DOHH2 (cell line): Measurements from ENCODE around the gene IFTAP.

Experiments used
- H3F3A ChIP-seq: fragments of 200-600 bp; sonication (generic), shearing (Covaris generic); 2 replicates; pipeline ENCODE4 v1.6.0; 2016; ENCODE audit warnings: antibody characterized with exemption, mild to moderate bottlenecking; ENCODE audit not compliant: control insufficient read depth, insufficient read depth
- H3K27ac ChIP-seq: fragments of 200-600 bp; sonication (generic); 2 replicates; pipeline ENCODE4 v1.5.1; 2014; ENCODE audit warnings: low read depth, mild to moderate bottlenecking, low read length, moderate library complexity
- H3K27me3 ChIP-seq: fragments of 200-600 bp; sonication (generic); 2 replicates; pipeline ENCODE4 v1.6.1; 2014; ENCODE audit warnings: mild to moderate bottlenecking, low read length, mixed read lengths; ENCODE audit not compliant: control insufficient read depth
- H3K36me3 ChIP-seq: fragments of 200-600 bp; sonication (generic); 2 replicates; pipeline ENCODE4 v1.6.1; 2014; ENCODE audit warnings: mild to moderate bottlenecking, low read length, moderate library complexity, mixed read lengths; ENCODE audit not compliant: control insufficient read depth
- H3K4me1 ChIP-seq: fragments of 200-600 bp; sonication (generic); 2 replicates; pipeline ENCODE4 v1.6.1; 2014; ENCODE audit warnings: mild to moderate bottlenecking, low read length, mixed read lengths; ENCODE audit not compliant: control insufficient read depth
- H3K4me2 ChIP-seq: fragments of 200-600 bp; sonication (generic); 2 replicates; pipeline ENCODE4 v1.6.0; 2014; ENCODE audit warnings: mild to moderate bottlenecking, low read length, moderate library complexity
- H3K4me3 ChIP-seq: fragments of 200-600 bp; sonication (generic); 2 replicates; pipeline ENCODE4 v1.5.1; 2014; ENCODE audit warnings: mild to moderate bottlenecking, low read length, mixed read lengths
- H3K79me2 ChIP-seq: fragments of 200-600 bp; sonication (generic); 2 replicates; pipeline ENCODE4 v1.6.1; 2014; ENCODE audit warnings: mild to moderate bottlenecking, low read length, mixed read lengths; ENCODE audit not compliant: control insufficient read depth
- H3K9me2 ChIP-seq: fragments of 200-600 bp; sonication (generic); replicated peaks from 2 replicates; pipeline ENCODE4 v1.6.1; 2014; ENCODE audit warnings: mild to moderate bottlenecking, low read length, mixed read lengths; ENCODE audit not compliant: control insufficient read depth
- H3K9me3 ChIP-seq: fragments of 200-600 bp; sonication (generic); 2 replicates; pipeline ENCODE4 v1.6.1; 2014; ENCODE audit warnings: antibody characterized with exemption, low read length, mixed read lengths; ENCODE audit not compliant: control insufficient read depth, insufficient read depth
- H4K20me1 ChIP-seq: fragments of 200-600 bp; sonication (generic); 2 replicates; pipeline ENCODE4 v1.6.0; 2014; ENCODE audit warnings: low read depth, mild to moderate bottlenecking, antibody characterized with exemption, low read length, moderate library complexity; ENCODE audit not compliant: control insufficient read depth, insufficient read depth
- CTCF ChIP-seq: fragments of 200-600 bp; sonication (generic); IDR thresholded peaks from one replicate; pipeline ENCODE4 v1.5.1; 2014; ENCODE audit warnings: antibody characterized with exemption, mild to moderate bottlenecking, low read depth, low read length; ENCODE audit not compliant: poor library complexity, severe bottlenecking
- EZH2phosphoT487 ChIP-seq: fragments of 200-600 bp; sonication (generic); IDR thresholded peaks from 2 replicates; pipeline ENCODE4 v1.6.1; 2017; ENCODE audit warnings: borderline replicate concordance, mild to moderate bottlenecking, antibody characterized with exemption, low read length, moderate library complexity, mixed read lengths

Gene IFTAP

DNA sequence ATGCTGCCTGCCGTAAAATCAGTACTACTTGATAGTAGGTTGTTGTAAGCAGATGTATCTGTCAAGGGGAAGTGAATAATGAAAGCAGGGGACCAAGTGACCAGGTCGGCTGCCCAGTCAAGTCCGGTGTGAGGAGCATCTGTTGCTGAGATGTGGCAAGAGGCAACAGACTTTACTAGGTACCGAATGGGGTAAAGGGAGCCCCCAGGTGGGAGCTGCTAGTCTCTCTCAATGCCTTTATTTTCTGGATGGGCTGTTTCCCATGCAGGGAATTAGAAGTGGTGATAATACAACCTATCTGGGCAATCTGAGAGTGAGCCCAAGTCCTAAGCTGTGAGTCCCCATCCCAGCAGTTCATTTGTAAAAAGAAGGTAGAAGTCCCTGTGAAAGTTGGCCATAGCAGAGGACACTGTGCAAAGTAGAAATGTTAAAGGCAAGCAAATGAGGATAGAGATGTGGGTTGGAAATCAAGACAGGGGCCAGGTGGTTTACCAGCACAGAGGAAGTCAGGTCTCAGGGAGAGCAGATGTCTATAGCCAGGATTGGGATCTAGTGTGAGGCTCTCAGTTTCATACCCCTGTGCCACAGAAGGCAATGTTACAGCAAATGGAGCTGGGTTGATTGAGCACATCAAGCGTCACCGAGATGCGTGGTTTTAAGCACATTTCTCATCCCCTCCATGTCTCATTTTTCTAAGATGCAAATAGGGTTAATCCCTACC, 94.4 kb downstream of the IFTAP start:
- Histone ChIP-seq H3F3A (no peaks in the 10 kb centered on the region), H3K4me3 (no peak overlapping the region), H3K4me2 (no peak overlapping the region), H3K27me3 (no peaks in the 10 kb centered on the region), H3K36me3 (no peaks in the 10 kb centered on the region), H3K27ac (no peak overlapping the region), H3K4me1 (no peaks in the 10 kb centered on the region), H3K9me2 (no peaks in the 10 kb centered on the region), H3K9me3 (no peaks in the 10 kb centered on the region), H3K79me2 (no peaks in the 10 kb centered on the region), H4K20me1 (no peaks in the 10 kb centered on the region)
- TF ChIP-seq EZH2phosphoT487 (no peak), CTCF (no peak)

- H3K9me2 ChIP-seq: no peaks in the 10 kb centered on the region
- no peak overlapping the region for H3K4me2 ChIP-seq
- H3K9me3 ChIP-seq: no peaks in the 10 kb centered on the region
- no peaks in the 10 kb centered on the region for H3K79me2 ChIP-seq
- no peaks in the 10 kb centered on the region for H3K36me3 ChIP-seq
- H3F3A ChIP-seq: no peaks in the 10 kb centered on the region
- no peaks in the 10 kb centered on the region for H3K27me3 ChIP-seq
- TF ChIP-seq CTCF: no peak
- no peak for TF ChIP-seq EZH2phosphoT487
- no peaks in the 10 kb centered on the region for H4K20me1 ChIP-seq
- no peak overlapping the region for H3K4me3 ChIP-seq
- no peaks in the 10 kb centered on the region for H3K4me1 ChIP-seq
- H3K27ac ChIP-seq: no peak overlapping the region
Measured at GRCh38 chr11:36689442-36689841, 95.1 kb downstream of the IFTAP start.

DNA sequence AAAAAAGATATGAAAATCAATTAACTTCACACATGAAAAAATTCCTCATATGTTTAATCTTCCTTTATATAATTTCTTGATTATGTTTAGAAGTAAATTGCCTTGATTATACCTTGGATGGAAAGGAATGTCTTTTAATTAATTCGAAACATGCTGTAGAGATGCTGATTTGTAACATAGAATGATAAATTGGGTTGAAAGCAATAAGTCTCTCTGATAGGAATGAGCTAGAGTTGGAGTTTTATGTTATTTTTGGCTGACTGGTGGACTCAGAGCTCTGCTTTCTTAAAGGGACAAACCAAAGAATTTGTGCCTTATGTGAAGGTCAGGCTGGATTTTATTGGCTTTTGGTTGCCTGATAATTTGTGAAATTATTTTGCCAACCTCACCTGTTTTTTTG, 98.4 kb downstream of the IFTAP start:
- Histone ChIP-seq H3K9me2 (no peaks in the 10 kb centered on the region), H3K4me1 (no peaks in the 10 kb centered on the region), H3K4me2 (no peak overlapping the region), H4K20me1 (no peaks in the 10 kb centered on the region), H3K27ac (no peak overlapping the region), H3F3A (no peaks in the 10 kb centered on the region), H3K36me3 (no peaks in the 10 kb centered on the region), H3K79me2 (no peaks in the 10 kb centered on the region), H3K27me3 (no peaks in the 10 kb centered on the region), H3K9me3 (no peaks in the 10 kb centered on the region), H3K4me3 (no peak overlapping the region)
- TF ChIP-seq CTCF (no peak), EZH2phosphoT487 (no peak)
